Prostate gland (tissue), 2 donors: Measurements from ENCODE around the gene CASP12. TPM values are rescaled to one million over a fixed set of nuclear protein-coding genes. Genes with fewer than 3 reads are reported as not detected.

Experiments used
- DNase-seq: peaks from one replicate; pipeline ENCODE4 v3.0.0-alpha.2; 2019; ENCODE audit warnings: low spot score
- H3K27ac ChIP-seq, 2 donors: fragments of 200-600 bp; sonication (generic); 2 replicates each; pipeline ENCODE4 v1.5.1; 2017 to 2019
- H3K27me3 ChIP-seq: fragments of 200-600 bp; sonication (generic); replicated peaks from 2 replicates; pipeline ENCODE4 v1.5.1; 2019; ENCODE audit not compliant: insufficient read depth
- H3K36me3 ChIP-seq, 2 donors: fragments of 200-600 bp; sonication (generic); 1 replicate in 1 of 2; 2 replicates in 1 of 2; pipeline versions ENCODE4 v1.5.1 to v1.8.1; 2017 to 2019
- H3K4me1 ChIP-seq: fragments of 200-600 bp; sonication (generic); replicated peaks from 2 replicates; pipeline ENCODE4 v1.5.1; 2019
- H3K4me3 ChIP-seq, 2 donors: fragments of 200-600 bp; sonication (generic); 2 replicates each; pipeline ENCODE4 v1.5.1; 2017 to 2019
- H3K9me3 ChIP-seq: fragments of 200-600 bp; sonication (generic); 2 replicates; pipeline ENCODE4 v1.5.1; 2017
- POLR2A ChIP-seq: fragments of 450-650 bp; IDR thresholded peaks from one replicate; pipeline ENCODE4 v1.6.1; 2016; ENCODE audit warnings: antibody characterized with exemption, mild to moderate bottlenecking
- POLR2AphosphoS5 ChIP-seq: sonication (generic); formaldehyde crosslinking; IDR thresholded peaks from one replicate; pipeline ENCODE4 v1.6.1; 2017; ENCODE audit warnings: antibody characterized with exemption
- WGBS: methylation state at CpG from one replicate; pipeline ENCODE4 v1.1.5; 2018; 5-methylcytosine and 5-hydroxymethylcytosine counted together
- intact Hi-C: fragments of 100-400 bp; cut with DNase I; formaldehyde crosslinking; loops from one replicate; pipeline ENCODE4 v1.14.2; 2022
- total RNA-seq, 2 donors: library from RNA; depleted of rRNA; stranded (reverse); fragments of >200 nt; gene quantifications; one replicate each; pipeline ENCODE4 v1.1.0, GENCODE V29; 2016
- TF ChIP-seq, protein P1 (sequence below), 4 experiments: fragments of 200-600 bp in 2 of 4; fragments of 450-650 bp in 2 of 4; sonication (generic) in 2 of 4; IDR thresholded peaks; 1 replicate in 3 of 4; 2 replicates in 1 of 4; pipeline ENCODE4 v1.5.1; 2016 to 2019; ENCODE audit warnings: antibody characterized with exemption in 4 of 4, mild to moderate bottlenecking in 2 of 4, moderate library complexity in 2 of 4

CASP12 gene
- total RNA-seq, 2 donors from 2014 or later, result 0.85 to 0.96 TPM

DNA sequence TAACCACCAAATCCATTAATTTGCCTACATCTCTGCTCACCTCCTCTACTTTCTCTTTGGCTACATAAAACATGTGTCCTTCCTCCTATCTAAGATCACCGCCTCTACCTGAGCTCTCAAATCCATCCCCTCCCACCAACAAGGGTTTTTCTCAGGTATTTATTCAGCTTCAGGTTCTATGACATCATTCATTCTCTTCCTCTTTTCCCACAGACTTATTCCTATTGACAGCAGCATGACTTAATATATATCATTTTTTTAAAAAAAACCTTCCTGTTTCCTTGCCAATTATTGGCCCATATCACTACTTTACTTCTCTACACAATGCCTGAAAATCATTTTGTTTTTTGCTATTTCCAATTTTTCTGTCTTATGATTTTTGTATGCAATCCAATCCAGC, 4.4 kb downstream of the CASP12 start:
- no peak overlapping the region for H3K4me3 ChIP-seq
- H3K27ac ChIP-seq, result no peak overlapping the region
- H3K4me1 ChIP-seq, result no peaks in the 10 kb centered on the region
- WGBS, result 100% methylated on average over 1 of the region's 1 CpG
- no peaks in the 10 kb centered on the region for H3K27me3 ChIP-seq
- no peak for DNase-seq
- H3K36me3 ChIP-seq, result no peaks in the 10 kb centered on the region
- intact Hi-C loops, result no loop called here
- TF ChIP-seq, protein P1, sequence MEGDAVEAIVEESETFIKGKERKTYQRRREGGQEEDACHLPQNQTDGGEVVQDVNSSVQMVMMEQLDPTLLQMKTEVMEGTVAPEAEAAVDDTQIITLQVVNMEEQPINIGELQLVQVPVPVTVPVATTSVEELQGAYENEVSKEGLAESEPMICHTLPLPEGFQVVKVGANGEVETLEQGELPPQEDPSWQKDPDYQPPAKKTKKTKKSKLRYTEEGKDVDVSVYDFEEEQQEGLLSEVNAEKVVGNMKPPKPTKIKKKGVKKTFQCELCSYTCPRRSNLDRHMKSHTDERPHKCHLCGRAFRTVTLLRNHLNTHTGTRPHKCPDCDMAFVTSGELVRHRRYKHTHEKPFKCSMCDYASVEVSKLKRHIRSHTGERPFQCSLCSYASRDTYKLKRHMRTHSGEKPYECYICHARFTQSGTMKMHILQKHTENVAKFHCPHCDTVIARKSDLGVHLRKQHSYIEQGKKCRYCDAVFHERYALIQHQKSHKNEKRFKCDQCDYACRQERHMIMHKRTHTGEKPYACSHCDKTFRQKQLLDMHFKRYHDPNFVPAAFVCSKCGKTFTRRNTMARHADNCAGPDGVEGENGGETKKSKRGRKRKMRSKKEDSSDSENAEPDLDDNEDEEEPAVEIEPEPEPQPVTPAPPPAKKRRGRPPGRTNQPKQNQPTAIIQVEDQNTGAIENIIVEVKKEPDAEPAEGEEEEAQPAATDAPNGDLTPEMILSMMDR (IDR thresholded peaks at IDR 0.05), result no peak
- TF ChIP-seq POLR2AphosphoS5, result no peak
- no peak for TF ChIP-seq POLR2A
- H3K9me3 ChIP-seq, result no peaks in the 10 kb centered on the region

DNA sequence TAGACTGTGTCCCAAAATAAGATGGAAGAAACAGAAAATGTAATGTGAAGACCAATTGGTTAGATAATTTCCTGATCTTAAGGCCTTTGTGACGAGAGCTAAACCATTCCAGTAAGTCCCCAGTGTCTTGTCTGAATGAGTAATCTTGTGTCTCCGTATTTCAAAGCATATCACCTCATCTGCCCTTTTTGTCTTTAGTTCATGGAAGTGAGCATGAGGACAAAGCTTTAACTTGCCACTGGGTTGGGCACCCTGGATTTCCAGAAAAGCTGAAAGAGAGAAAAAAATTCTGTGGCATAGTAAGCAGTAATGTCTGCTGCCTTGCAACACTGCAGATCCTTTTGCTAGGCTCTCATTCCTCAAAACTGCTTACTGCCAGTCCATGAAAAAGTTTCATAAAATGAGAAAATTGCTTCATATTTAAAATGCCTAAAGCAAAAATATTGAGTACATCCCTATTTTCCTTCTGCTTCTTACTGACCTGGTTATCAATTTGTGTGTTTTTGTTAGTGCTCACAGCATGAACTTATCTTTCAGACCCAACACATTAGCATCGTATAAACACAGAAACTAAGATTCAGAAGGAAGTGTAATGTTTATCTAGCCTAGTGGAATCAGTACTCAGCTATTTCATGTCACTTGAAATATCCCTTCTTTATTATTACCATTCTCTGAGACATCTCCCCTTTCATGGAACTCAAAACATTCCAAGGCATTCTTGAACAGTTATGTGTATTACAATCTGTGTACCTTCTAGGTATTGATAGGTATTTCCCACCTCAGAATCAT, 5.3 kb downstream of the CASP12 start:
- Histone ChIP-seq H3K27me3 (no peaks in the 10 kb centered on the region), H3K9me3 (no peaks in the 10 kb centered on the region), H3K36me3 (no peaks in the 10 kb centered on the region), H3K4me3 (no peak overlapping the region), H3K4me1 (no peaks in the 10 kb centered on the region), H3K27ac (no peak overlapping the region)
- intact Hi-C loops, result no loop called here
- DNase-seq, result no peak
- WGBS, result 63% methylated on average over 3 of the region's 3 CpGs
- no peak for TF ChIP-seq POLR2A
- no peak for TF ChIP-seq POLR2AphosphoS5
- TF ChIP-seq, protein P1 (IDR thresholded peaks at IDR 0.05), result no peak

DNA sequence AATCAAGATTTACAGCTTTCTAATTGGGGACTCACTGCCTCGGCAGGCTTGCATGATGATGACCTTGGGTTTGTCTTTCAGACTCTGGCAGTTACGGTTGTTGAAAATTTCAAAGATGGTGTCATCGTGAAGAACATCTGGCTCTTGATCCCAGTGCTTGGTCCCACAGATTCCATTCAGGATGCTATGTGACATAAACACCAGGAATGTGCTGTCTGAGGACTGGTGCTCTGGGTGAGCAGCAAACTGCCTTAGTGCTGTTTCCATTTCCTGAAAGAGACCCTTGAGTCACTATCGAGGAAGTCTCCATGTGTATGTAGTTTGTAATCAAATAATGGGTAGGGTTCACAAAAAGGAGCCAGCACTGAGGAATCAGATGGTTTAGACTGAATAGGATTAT, 7.1 kb downstream of the CASP12 start:
- H3K4me1 ChIP-seq, result no peaks in the 10 kb centered on the region

DNA sequence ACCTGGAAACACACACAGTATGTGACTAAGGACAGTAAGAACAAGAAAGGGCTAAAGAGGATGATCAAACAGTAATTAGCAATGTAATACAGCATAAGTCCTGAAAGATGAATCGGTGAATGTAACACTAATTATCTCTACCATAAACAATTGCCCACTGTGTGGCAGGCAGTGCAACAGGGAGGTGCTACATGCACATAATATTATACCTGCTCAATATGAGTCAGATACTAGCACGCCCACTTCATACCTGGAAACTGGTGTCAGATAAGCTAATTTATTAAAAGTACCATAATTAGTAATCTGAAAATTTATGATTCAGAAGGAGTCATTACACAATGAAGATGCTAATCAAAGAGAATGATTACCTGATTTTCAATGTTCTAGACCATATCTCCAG, 14.9 kb downstream of the CASP12 start:
- 99% methylated on average over 2 of the region's 2 CpGs for WGBS
- TF ChIP-seq, protein P1 (IDR thresholded peaks at IDR 0.05), result no peak
- TF ChIP-seq POLR2A, result no peak

More for the DNA sequence above, 7.1 kb downstream of the CASP12 start:
- H3K36me3 ChIP-seq, result no peaks in the 10 kb centered on the region
- intact Hi-C loops, result no loop called here
- 87% methylated on average over 4 of the region's 4 CpGs for WGBS
- no peaks in the 10 kb centered on the region for H3K27me3 ChIP-seq
- DNase-seq, result no peak
- no peaks in the 10 kb centered on the region for H3K9me3 ChIP-seq
- no peak overlapping the region for H3K27ac ChIP-seq
- no peak overlapping the region for H3K4me3 ChIP-seq
- TF ChIP-seq, protein P1 (IDR thresholded peaks at IDR 0.05), result no peak
- TF ChIP-seq POLR2AphosphoS5 (no peak), POLR2A (no peak)

More for the DNA sequence above, 14.9 kb downstream of the CASP12 start:
- no peaks in the 10 kb centered on the region for H3K4me1 ChIP-seq
- H3K27ac ChIP-seq, result no peak overlapping the region
- no peak overlapping the region for H3K4me3 ChIP-seq
- no peaks in the 10 kb centered on the region for H3K27me3 ChIP-seq
- no peak for DNase-seq
- H3K36me3 ChIP-seq, result no peaks in the 10 kb centered on the region
- intact Hi-C loops, result no loop called here
- H3K9me3 ChIP-seq, result no peaks in the 10 kb centered on the region
